Measurements from ENCODE around the gene CISD2.
A peak's percentile ranks its signal among the peaks of the same experiment; 100 is the strongest.
"Not testable (repeated sequence)": the region's sequence is repeated elsewhere in the genome, so short reads cannot be mapped to it uniquely, and the experiment has no call there.

The CISD2 gene, protein sequence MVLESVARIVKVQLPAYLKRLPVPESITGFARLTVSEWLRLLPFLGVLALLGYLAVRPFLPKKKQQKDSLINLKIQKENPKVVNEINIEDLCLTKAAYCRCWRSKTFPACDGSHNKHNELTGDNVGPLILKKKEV

GRCh38 chr4:102868781-102869568 lies at the start of gene CISD2:
Gene CISD2, plus strand, starts transcription at chr4:102868992. Its CDS starts 93 bp downstream, at chr4:102869085.
- peak; percentile 98 for DNase-seq (ENCODE audit: low spot score)

- not testable (repeated sequence) for DNase-seq (ENCODE audit: low spot score)
Measured at GRCh38 chr4:102819100-102819499, 49.7 kb upstream of the CISD2 start.

- DNase-seq (ENCODE audit: low spot score) = no peak
Measured at GRCh38 chr4:102819588-102820365, 49.0 kb upstream of the CISD2 start.

GRCh38 chr4:102823464-102823863 lies 45.3 kb upstream of the CISD2 start:
- no peak for DNase-seq (ENCODE audit: low spot score)

DNA sequence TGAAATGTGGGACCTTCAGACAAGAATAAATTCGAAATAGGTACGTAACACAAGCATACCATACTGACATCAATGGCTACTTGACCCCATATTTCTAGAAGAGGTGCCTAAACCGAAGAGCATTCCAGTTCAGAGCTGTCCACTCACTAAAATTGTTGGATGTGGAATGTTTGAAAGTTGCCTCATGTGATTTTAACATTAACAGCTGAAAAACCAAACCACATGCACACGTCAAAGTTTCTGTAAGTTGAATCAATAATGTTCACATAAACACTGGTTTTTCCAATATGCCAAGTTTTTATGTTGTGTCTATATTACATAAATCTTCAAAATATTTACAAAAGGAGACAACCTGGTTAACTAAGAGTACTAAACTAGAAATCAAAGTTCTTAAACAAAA lies 44.9 kb upstream of the CISD2 start:
- DNase-seq (ENCODE audit: low spot score) = no peak

DNA sequence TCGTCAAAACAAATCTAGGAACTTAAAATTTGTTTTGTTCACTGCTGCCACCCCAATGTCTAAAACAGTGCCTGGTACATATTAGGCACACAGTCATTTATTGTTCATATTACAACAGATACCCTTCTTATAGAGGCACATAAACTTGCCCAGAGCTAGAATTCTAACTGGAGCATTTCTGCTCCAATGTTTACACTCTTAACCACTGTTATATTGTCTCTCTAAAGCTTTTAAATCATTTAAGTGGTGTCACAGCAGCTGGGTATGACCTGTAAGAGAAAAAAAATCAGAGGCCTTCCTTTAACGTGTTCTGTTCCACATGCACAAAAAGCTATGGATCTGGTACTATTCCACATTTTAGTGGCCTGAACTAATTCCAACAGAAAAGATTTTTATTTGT lies 44.4 kb upstream of the CISD2 start:
- no peak for DNase-seq (ENCODE audit: low spot score)

- DNase-seq (ENCODE audit: low spot score) = peak; percentile 69
Measured at GRCh38 chr4:102825261-102826091, 43.3 kb upstream of the CISD2 start.

- DNase-seq (ENCODE audit: low spot score) = no peak
Measured at GRCh38 chr4:102826105-102826889, 42.5 kb upstream of the CISD2 start.

DNA sequence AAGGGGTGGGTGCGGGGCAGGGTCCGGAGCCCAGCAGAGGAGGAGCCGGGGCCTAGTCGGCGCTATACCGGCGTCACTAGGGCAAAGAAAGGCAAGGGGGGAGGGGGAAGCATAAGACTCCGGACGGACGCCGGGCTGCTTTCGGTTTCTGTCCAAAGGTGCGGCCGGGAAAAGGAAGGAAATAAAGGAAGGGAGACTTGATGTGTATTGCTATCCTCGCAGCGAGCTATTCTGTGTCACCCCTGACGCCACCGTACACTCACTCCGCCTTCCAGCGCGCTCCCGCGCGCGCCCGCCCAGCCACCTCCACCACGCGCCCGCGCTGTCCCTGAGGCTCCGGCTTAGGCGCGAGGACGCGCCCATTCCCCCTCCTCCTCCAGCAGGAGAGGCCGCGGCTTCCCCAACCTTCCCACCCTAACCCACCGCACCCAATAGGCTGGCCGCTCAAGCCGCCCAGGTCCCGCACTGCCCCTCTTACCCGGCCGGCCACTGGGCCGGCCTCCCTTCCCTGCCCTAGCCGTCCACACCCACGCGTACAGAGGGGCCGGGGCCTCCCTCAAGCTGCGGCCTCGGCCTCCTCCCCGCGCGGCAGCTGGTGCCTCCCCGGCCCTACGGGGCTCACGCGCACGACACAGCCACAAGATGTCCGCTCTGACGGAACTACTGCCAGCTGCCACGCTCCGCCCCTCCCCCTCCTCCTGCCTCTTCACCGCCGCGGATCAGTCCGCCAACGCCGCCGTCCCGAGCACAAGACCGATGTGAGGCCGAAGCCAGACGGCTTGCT lies 41.7 kb upstream of the CISD2 start, which contains the start of gene UBE2D3:
UBE2D3 (minus strand) TSS at position 662 of the 784 bp plus-strand sequence. CDS start 1,043 bp downstream, outside the sequence.
- DNase-seq (ENCODE audit: low spot score) = peak; percentile 95

DNA sequence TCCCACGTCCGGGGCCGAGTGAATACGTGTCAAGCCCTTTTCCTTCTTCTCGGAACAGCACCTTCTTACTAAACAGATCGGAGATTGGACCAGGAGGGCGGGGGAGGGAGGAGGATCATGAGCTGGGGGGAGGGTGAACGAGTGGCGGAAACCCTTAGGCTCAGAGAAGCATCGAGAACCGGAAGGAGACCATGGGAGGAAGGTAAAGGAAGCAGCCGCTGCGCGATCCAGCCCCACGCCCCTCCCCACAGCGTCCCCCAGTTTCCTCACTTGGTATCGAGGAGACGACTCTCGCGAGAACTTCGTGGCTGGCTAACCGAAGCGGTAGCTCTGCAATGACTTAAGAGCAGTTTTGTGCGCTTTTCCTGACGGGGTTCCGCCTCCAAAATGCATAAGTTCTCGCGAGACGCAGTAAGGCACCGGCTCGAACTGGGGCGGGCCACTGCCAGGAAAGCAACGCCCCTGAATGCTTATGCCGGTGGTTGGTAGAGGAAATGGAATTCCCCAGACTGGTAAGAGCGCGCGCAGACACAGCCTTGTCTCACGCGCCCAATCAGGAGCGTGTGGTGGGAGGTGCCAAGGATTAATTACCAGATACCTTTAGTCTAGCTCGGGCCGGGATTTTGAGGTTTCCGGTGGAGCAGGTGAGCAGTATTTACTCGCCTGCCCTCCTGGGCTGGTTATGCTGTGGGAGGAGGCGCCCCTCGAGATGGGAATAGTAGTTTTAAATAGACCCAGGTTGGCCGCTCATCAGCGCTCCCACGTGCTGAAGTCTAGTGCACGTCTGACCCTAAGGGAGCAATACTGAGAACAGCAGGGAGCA lies 40.9 kb upstream of the CISD2 start:
- peak; percentile 99 for DNase-seq (ENCODE audit: low spot score)

DNA sequence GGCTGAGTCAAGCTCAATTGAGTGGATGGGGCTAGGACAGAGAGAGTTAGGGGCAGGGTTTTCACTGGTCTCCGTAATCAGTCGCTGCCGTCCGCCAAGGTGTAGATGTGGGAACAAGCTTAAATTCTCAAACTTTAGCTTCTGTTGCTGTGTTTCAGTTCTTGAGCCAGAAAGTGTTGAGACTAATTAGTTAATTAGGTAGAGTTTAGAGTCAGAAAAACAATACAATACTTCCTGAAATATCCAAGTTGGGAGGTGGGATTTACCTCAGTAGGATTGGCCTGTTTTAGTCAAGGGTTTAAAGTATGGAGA lies 40.3 kb upstream of the CISD2 start:
- no peak for DNase-seq (ENCODE audit: low spot score)

DNA sequence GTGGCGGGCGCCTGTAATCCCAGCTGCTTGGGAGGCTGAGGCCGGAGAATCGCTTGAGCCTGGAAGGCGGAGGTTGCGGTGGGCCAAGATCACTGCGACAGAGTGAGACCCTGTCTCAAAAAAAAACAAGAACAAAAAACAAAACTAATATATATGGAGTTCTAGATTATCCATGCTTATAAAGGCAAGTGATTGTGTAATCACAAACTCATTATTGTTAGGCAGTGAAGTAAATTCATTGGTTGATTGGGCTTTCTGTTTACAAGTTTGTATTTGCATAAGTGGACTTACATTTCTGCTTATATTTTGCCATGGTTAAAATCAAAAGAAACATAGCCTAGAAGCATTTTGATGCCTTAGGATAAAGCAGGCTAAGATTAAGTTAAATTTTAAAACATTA lies 39.0 kb upstream of the CISD2 start:
- DNase-seq (ENCODE audit: low spot score) = no peak

DNA sequence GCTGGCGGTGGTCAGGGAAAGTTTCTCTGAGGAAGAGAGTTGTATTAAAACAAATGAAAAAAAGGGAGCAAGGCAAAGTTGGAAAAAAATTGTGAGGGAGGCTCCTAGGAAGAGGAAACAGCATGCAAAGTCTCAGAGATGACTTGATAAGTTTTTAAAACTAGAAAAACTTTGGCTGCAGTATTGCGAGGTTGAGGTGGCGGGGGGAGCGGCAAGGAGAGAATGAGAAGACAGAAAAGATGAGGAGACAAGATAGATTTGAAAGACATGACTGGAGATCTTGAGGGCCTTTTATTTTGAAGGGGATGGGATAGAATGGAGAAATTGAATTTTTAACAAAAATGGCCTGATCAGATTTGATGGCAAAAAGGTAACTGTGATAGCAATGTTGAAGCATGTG lies 36.7 kb upstream of the CISD2 start:
- DNase-seq (ENCODE audit: low spot score) = no peak

DNA sequence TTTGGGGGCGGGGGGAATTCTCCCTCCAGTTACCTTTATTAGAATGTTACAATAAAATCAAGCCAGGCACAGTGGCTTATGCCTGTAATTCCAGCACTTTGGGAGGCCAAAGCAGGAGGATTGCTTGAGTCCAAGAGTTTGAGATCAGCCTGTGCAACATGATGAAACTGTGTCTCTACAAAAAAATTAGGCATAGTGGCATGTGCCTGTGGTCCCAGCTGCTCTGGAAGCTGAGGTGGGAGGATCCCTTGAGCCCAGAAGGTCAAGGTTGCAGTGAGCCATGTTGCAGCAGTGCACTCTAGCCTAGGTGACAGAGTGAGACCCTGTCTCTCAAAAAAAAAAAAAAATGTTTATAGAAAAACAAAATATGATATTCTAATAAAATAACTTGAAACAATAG lies 36.1 kb upstream of the CISD2 start:
- DNase-seq (ENCODE audit: low spot score) = no peak

- no peak for DNase-seq (ENCODE audit: low spot score)
Measured at GRCh38 chr4:102836596-102836995, 32.2 kb upstream of the CISD2 start.

- no peak for DNase-seq (ENCODE audit: low spot score)
Measured at GRCh38 chr4:102842367-102842766, 26.4 kb upstream of the CISD2 start.

DNA sequence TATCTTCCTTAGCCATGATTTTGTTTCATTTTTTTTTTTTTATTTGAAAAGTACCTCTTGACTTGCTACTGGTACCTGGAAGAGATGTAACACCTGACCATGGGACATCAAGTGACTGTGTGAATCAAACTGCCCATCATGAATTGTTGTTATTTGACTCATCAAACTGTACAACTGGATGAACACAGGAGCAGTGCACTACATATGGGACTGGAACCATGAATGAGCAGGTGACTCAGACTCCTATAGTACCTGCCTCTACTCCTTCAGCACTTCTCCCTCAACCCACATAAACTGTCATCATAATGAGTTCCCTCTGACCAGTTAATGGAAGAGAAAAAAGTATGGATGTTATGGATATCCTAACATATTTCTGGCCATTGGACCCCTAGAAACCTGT lies 25.5 kb upstream of the CISD2 start:
- no peak for DNase-seq (ENCODE audit: low spot score)

GRCh38 chr4:102843938-102844337 lies 24.9 kb upstream of the CISD2 start:
- no peak for DNase-seq (ENCODE audit: low spot score)

DNA sequence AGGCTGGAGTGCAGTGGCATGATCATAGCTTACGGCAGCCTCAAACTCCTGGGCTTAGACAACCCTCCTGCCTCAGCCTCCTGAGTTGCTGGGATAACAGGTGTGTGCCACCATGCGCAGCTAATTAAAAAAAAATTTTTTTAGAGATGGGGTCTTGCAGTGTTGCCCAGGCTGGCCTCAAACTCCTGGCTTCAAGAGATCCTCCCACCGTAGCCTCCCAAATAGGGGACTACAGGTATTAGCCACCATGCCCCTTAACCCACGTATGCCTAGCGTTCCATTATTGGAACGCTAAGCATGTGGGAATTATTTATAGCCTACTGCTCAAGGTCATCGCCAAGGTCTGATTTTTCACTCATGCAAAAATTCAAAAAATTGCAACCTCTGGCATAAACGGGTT lies 21.1 kb upstream of the CISD2 start:
- DNase-seq (ENCODE audit: low spot score) = no peak
